HG03442 (cell line): ENCODE data around the gene MYRIP.
A peak's percentile ranks its signal among the peaks of the same experiment; 100 is the strongest.
"Not testable (repeated sequence)": the region's sequence is repeated elsewhere in the genome, so short reads cannot be mapped to it uniquely, and the experiment has no call there.

Source experiments
- ATAC-seq: cut with Tn5 transposase; IDR thresholded peaks from one replicate; pipeline ENCODE4 v1.9.1; 2021; ENCODE audit warnings: mild to moderate bottlenecking, moderate library complexity; ENCODE audit not compliant: unreplicated experiment

MYRIP gene

DNA sequence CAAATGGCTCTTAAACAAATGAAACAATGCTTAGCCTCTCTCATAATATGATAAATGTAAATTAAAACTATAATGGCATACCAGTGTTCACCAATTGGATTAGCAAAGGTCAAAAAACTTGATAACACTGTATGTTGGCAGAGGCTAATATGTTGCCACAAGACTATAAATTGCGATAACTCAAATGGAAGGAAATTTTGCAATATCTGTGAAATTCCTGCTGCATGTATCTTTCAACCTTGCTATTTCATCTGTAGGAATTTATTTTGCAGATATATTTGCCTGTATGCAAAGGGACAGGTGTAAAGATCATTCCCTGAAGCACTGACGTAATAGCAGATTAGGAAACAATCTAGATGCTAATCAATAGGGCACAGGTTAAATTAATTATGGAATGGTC lies 308.7 kb downstream of the MYRIP start:
- ATAC-seq: no peak

- ATAC-seq: no peak
Observed at GRCh38 chr3:40120067-40120692, 310.8 kb downstream of the MYRIP start.

DNA sequence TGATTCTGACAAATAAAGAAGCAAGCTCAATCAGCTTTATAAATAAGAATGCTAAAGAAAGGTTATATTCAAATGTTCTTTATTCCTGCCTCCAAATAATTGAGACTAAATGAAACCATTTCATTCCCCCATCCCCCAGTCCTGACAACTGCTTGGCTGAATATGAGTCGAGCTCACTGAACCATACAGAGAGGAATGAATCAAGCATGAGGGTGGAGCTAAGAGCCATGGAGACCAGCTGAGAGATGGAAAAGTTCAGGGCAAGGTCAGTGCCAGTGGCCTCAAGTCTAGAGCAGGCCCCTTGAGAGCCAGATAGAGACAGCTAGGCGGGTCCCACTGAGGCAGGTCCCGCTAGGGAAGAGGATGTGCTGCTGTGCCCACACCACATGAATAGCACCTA lies 311.4 kb downstream of the MYRIP start:
- ATAC-seq: no peak

DNA sequence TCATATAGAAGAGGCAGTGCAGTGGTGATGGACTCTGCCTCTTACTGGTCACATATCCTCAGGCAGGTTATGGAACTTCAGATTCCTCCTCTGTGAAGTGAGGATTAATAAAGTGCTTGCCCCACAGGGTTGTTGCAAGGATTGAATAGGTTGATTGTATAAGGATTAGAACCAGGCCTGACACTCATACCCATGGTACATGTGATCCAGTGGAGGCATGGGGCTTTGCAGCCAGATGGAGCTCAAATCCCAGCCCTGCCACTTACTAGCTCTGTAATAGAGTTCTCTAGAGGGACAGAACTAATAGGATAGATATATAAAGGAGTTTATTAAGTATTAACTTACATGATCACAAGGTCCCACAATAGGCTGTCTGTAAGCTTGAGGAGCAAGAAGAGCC lies 315.5 kb downstream of the MYRIP start:
- ATAC-seq: no peak

- ATAC-seq: no peak
Observed at GRCh38 chr3:40128166-40128565, 318.8 kb downstream of the MYRIP start.

GRCh38 chr3:40129510-40129909 lies 320.1 kb downstream of the MYRIP start:
- ATAC-seq: no peak

DNA sequence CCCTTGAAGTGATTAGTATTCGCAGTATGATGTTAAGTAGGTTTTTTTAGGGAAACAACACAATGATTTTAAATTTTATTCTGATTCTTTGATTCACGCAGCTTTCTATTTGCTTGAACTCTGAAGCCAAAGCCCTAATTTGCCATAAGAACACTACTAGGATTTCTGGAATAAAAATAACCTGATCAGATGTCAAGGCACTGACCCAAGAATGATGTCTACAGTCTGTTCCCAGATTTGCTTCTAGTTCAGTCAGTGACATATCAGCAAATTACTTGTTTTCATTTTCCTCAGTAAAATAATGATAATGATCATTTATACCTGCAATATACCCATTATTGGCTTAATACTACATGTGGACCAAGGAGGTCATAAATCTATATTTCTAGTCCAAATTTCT lies 320.6 kb downstream of the MYRIP start:
- ATAC-seq: no peak

DNA sequence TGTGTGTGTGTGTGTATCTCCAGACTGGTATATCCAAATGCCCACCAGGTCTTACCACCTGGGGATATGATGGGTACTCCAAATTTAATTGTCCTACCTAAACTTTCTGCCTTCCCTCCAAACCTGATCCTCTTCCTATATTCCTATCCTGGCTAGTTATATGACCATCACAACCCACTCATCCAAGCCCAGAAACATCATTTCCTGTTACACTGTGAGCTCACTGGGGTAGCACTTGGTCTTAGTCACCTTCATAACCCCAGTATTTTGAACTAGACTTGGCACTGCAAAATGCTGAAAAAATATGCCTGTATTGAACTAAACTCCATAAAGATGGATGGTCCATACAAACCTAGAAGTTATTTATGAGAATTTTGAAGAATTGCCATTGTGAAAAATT lies 321.3 kb downstream of the MYRIP start:
- no peak for ATAC-seq

DNA sequence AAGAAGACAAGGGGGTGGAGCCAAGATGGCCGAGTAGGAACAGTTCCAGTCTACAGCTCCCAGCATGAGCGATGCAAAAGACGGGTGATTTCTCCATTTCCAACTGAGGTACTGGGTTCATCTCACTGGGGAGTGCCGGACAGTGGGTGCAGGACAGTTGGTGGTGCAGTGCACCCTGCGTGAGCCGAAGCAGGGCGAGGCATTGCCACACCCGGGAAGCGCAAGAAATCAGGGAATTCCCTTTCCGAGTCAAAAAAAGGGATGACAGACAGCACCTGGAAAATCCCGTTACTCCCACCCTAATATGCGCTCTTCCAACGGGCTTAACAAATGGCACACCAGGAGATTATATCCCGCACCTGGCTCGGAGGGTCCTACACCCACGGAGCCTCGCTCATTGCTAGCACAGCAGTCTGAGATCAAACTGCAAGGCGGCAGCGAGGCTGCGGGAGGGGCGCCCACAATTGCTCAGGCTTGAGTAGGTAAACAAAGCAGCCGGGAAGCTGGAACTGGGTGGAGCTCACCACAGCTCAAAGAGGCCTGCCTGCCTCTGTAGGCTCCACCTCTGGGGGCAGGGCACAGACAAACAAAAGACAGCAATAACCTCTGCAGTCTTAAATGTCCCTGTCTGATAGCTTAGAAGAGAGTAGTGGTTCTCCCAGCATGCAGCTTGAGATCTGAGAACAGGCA lies 324.6 kb downstream of the MYRIP start:
- ATAC-seq: not testable (repeated sequence)

GRCh38 chr3:40137591-40138295 lies 328.3 kb downstream of the MYRIP start:
- ATAC-seq: no peak

DNA sequence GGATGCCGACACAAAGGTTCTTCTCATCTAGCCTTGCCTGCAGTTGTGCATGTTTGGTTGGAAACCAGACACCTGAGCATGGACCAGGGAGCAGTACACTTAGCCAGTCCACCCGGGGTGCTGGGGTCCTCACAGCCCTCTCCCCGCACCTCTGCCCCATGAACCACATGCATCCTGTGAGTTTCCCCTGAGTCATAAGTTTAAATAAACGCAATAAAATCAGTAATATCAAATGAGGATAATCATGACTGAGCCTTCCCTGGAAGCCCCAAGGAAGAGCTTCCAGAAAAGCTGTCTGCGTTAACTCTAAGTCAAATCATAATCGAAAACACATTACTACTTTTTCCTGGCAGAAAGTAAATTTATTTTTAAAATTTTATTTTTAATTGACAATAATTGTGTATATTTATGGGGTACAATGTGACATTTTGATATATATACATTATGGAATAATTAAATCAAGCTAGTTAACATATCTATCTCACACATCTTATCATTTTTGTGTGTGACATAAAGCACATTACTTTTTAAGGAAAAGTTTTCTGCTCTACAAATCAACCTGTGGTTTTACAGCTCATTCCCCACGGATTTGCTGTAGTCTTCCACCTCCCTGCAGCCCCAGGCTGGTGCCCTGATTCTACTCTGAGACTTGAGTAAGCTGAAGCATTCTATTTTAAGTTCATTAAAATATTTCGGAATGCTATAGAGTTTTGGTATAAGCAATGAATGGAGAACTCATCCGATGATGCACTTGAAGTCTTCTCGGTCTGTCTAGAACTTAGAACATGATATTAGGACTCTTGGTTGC lies 334.1 kb downstream of the MYRIP start:
- ATAC-seq: no peak

DNA sequence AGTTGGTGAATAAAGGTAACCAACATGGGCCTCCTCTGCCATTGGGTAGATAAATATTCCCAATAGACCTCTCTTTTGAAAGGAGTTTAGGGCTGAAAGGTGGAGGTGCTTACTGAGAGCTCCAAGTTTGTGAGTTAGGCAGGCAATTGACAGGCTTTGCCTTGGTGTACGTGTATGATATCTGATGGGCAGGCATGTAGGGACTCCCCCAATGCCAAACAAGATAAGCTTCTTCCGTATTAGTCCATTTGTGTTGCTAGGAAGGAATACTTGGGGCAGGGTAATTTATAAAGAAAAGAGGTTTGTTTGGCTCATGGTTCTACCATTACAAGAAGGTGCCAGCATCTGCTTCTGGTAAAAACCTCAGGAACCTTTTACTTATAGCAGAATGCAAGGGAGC lies 339.4 kb downstream of the MYRIP start:
- no peak for ATAC-seq

GRCh38 chr3:40152482-40153133 lies 343.2 kb downstream of the MYRIP start:
- ATAC-seq: no peak

DNA sequence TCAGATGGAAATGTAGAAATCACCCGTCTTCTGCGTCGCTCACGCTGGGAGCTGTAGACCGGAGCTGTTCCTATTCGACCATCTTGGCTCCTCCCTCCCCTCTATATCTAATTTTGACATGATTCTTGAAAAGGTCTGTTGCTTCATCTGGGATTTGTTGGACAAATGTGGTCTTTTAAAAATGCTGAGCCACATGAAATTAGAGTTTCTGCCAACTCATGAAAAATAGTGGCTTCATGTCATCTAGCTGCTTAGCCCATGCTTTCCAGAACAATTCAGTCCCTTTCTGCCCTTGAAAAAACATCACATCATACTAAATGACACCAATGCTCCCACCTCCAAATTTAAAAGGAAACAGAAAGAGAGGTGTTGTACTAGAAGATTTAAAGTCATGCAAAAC lies 351.5 kb downstream of the MYRIP start:
- no peak for ATAC-seq

- ATAC-seq: no peak
Observed at GRCh38 chr3:40162616-40163015, 353.2 kb downstream of the MYRIP start.

DNA sequence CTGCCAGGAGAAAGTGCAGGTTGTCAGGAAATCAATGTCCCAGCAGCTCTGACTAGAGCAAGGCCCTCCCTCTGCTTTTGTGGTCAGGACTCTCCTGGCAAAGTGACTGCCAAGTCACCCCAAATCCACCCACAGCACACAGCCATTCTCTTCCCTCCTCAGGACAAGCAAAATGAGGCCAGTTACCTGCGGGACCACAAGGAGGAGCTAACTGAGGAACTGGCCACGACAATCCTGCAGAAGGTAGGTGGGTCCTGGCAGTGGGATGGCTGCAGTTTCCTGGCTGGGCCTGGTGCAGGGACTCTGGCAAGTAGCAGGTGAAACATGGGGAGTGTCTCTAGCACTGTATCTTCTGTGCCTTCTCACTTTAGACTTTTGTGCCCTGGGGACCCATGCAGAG lies 357.6 kb downstream of the MYRIP start:
- no peak for ATAC-seq

GRCh38 chr3:40167958-40168357 lies 358.5 kb downstream of the MYRIP start:
- no peak for ATAC-seq

GRCh38 chr3:40169983-40170382 lies 360.6 kb downstream of the MYRIP start:
- peak; percentile 20 for ATAC-seq

DNA sequence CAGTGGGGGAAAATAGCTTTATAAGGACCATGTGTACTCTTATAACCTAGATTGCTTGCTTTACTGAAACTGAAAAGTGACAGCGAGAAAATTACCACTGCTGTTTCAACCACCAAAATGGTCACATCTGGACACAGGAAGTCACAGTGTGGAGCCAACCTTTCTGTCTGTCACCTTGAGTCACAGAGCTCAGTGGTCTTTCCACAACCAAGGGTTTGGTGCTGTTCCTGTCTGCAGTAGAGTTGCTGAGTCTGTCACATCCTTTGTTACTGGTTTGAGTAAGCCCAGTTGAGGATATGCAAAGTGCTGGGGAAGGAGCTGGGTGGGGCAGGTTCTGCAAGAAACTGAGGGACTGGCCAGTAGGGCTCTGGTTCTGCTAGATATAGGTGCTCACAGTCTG lies 361.0 kb downstream of the MYRIP start:
- ATAC-seq: peak; percentile 96

GRCh38 chr3:40172560-40172959 lies 363.2 kb downstream of the MYRIP start:
- no peak for ATAC-seq

- no peak for ATAC-seq
Observed at GRCh38 chr3:40173227-40173721, 363.9 kb downstream of the MYRIP start.
